HepG2 (cell line): ENCODE results near the gene UBTF. TPM values are rescaled to one million over a fixed set of nuclear protein-coding genes. Genes with fewer than 3 reads are reported as not detected.

Experiments used
- CAMTA2 ChIP-seq: sonication (generic); formaldehyde crosslinking; IDR thresholded peaks from 2 replicates; pipeline ENCODE4 v1.4.0; 2020; ENCODE audit warnings: mild to moderate bottlenecking, missing genetic modification reagents, borderline replicate concordance
- FOXK2 ChIP-seq: fragments of 450-650 bp; IDR thresholded peaks from 2 replicates; pipeline ENCODE4 v1.6.1; 2016
- KDM5B ChIP-seq: sonication (generic); formaldehyde crosslinking; IDR thresholded peaks from 2 replicates; pipeline ENCODE4 v1.4.0; 2020; ENCODE audit warnings: missing genetic modification reagents, mild to moderate bottlenecking, borderline replicate concordance
- MAFG ChIP-seq: sonication (generic); formaldehyde crosslinking; IDR thresholded peaks from 2 replicates; pipeline ENCODE4 v1.5.1; 2020; ENCODE audit warnings: mild to moderate bottlenecking, missing genetic modification reagents
- NONO ChIP-seq, 2 experiments: fragments of 450-650 bp in 1 of 2; sonication (generic) in 1 of 2; formaldehyde crosslinking in 1 of 2; IDR thresholded peaks in 1 of 2; conservative IDR thresholded peaks in 1 of 2; 2 replicates each; pipeline versions ENCODE4 v1.6.1 to v1.8.0; 2017 to 2022; ENCODE audit warnings: mild to moderate bottlenecking in 1 of 2, missing genetic modification reagents in 1 of 2, moderate library complexity in 1 of 2
- PTBP1 ChIP-seq: fragments of 200-400 bp; formaldehyde crosslinking; IDR thresholded peaks from 2 replicates; pipeline ENCODE4 v1.6.1; 2018; ENCODE audit warnings: low read length, low read depth; ENCODE audit not compliant: poor library complexity, severe bottlenecking
- SMAD9 ChIP-seq: sonication (generic); formaldehyde crosslinking; IDR thresholded peaks from 2 replicates; pipeline ENCODE4 v1.5.1; 2020; ENCODE audit warnings: mild to moderate bottlenecking, missing genetic modification reagents
- SP1 ChIP-seq, 2 experiments: fragments of 450-650 bp in 1 of 2; sonication (generic) in 1 of 2; formaldehyde crosslinking in 1 of 2; IDR thresholded peaks; 2 replicates each; pipeline versions ENCODE4 v1.4.0 to v1.6.1; 2016 to 2020; ENCODE audit warnings: missing genetic modification reagents in 1 of 2
- TEF ChIP-seq: sonication (generic); formaldehyde crosslinking; IDR thresholded peaks from 2 replicates; pipeline ENCODE4 v1.5.0; 2020; ENCODE audit warnings: missing genetic modification reagents
- YEATS2 ChIP-seq: sonication (generic); formaldehyde crosslinking; IDR thresholded peaks from 2 replicates; pipeline ENCODE4 v1.4.0; 2020; ENCODE audit warnings: missing genetic modification reagents, borderline replicate concordance
- ZNF550 ChIP-seq: sonication (generic); formaldehyde crosslinking; IDR thresholded peaks from 2 replicates; pipeline ENCODE4 v1.4.0; 2020; ENCODE audit warnings: mild to moderate bottlenecking, missing genetic modification reagents, borderline replicate concordance
- ZSCAN30 ChIP-seq: sonication (generic); formaldehyde crosslinking; IDR thresholded peaks from 2 replicates; pipeline ENCODE4 v1.5.0; 2020; ENCODE audit warnings: mild to moderate bottlenecking, missing genetic modification reagents
- polyA plus RNA-seq, 8 experiments: library from polyadenylated mRNA; depleted of rRNA in 3 of 8; stranded (reverse) in 7 of 8; unstranded in 1 of 8; fragments of >200 nt; fragmentation: Illumina TruSeq in 4 of 8; extraction: Trizol in 4 of 8; gene quantifications; 2 replicates each; pipeline versions ENCODE4 v1.2.1 to v1.2.3, GENCODE V29; 2011 to 2016; ENCODE audit warnings: low read depth in 4 of 8, missing spikeins in 1 of 8, mixed read lengths in 1 of 8; ENCODE audit not compliant: insufficient read depth in 1 of 8
- total RNA-seq, 5 experiments: library from RNA; depleted of rRNA; stranded (reverse); fragments of >200 nt; fragmentation: Illumina TruSeq; extraction: Trizol; gene quantifications; 2 replicates each; pipeline ENCODE4 v1.2.3, GENCODE V29; 2016; ENCODE audit warnings: low read depth in 1 of 5
- TF ChIP-seq, protein P1 (sequence below): sonication (generic); formaldehyde crosslinking; IDR thresholded peaks from 2 replicates; pipeline ENCODE4 v1.8.1; 2023; ENCODE audit warnings: missing genetic modification reagents, inconsistent platforms, borderline replicate concordance

The UBTF gene
- total and polyA plus RNA-seq, 2 of the 13 experiments (the other 11 are each of a cell fraction or from before 2014, with no cell fraction given): 15.2 to 60.9 TPM

GRCh38 chr17:44255915-44256314 lies 36.4 kb upstream of the UBTF start (continued):
- TF ChIP-seq CAMTA2 (CRISPR knock-in tag) (no peak), NONO (IDR thresholded peaks at IDR 0.05) (0 out of 2 replicates have a peak, but pooled peaks have one; percentile 62), NONO (CRISPR knock-in tag; conservative IDR thresholded peaks at IDR 0.05) (no peak), FOXK2 (peak; percentile 45; the same call in 1 of the 2 replicates), MAFG (no peak), SMAD9 (no peak), SP1 (IDR thresholded peaks at IDR 0.05) (peak; percentile 36; the same call in 1 of the 2 replicates), SP1 (CRISPR knock-in tag; IDR thresholded peaks at IDR 0.05) (no peak), KDM5B (no peak), ZNF550 (CRISPR knock-in tag) (no peak), ZSCAN30 (CRISPR knock-in tag) (no peak), PTBP1 (no peak), TEF (CRISPR knock-in tag) (no peak), YEATS2 (CRISPR knock-in tag) (no peak)
- TF ChIP-seq, protein P1, sequence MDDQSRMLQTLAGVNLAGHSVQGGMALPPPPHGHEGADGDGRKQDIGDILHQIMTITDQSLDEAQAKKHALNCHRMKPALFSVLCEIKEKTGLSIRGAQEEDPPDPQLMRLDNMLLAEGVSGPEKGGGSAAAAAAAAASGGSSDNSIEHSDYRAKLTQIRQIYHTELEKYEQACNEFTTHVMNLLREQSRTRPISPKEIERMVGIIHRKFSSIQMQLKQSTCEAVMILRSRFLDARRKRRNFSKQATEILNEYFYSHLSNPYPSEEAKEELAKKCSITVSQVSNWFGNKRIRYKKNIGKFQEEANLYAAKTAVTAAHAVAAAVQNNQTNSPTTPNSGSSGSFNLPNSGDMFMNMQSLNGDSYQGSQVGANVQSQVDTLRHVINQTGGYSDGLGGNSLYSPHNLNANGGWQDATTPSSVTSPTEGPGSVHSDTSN (CRISPR knock-in tag): no peak
- TF ChIP-seq, all 625 proteins: peak for 4
